ENCODE measurements around the gene CIROP.
A peak's percentile ranks its signal among the peaks of the same experiment; 100 is the strongest.

Gene CIROP

DNA sequence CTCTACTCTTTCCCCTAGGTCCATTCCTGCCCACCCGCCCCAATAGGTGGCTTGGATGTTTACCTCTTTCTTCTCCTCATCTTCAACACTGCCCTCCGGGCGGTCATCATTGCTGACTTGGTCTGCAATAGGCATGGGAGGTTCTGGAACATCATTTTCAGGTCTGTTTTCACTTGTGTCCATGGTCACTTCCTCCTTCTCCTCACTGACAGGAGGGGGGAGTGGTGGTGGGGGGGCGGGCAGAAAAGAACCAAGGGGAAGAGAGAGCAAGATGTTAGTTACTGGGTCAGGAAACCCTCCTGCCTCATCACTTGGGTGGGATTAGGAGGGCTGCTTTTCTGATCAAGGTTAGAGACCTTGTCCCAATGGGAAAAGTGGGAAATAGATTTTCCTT, 35.4 kb downstream of the CIROP start:
- Histone ChIP-seq H3K36me3 (ENCODE audit: control insufficient read depth in 4 of 4, insufficient read depth in 4 of 4, low read length in 3 of 4) (peaks cover 19 to 63% (median 43%) of the 10 kb centered on the region in 4 experiments), H3K4me1 (ENCODE audit: control extremely low read depth in 1 of 4, control insufficient read depth in 4 of 4, insufficient read depth in 4 of 4, low read length in 3 of 4) (peaks cover 0 to 33% (median 28%) of the 10 kb centered on the region in 4 experiments), H3K27ac (ENCODE audit: insufficient read depth in 1 of 2, low read depth in 1 of 2, low read length in 2 of 2, poor library complexity in 1 of 2, severe bottlenecking in 2 of 2) (no peak overlapping the region), H3K4me3 (ENCODE audit: control insufficient read depth in 1 of 7, extremely low read depth in 1 of 7, insufficient read depth in 4 of 7, low read depth in 2 of 7, low read length in 6 of 7) (no peak overlapping the region), H3K27me3 (replicated peaks in 2 of 5; ENCODE audit: control insufficient read depth in 4 of 5, insufficient read depth in 5 of 5, low read length in 4 of 5) (no peaks in the 10 kb centered on the region), H3K9me3 (ENCODE audit: control extremely low read depth in 1 of 5, control insufficient read depth in 4 of 5, insufficient read depth in 2 of 5, low read depth in 1 of 5, low read length in 4 of 5) (no peaks in the 10 kb centered on the region)
- POLR2A ChIA-PET = interaction anchor here (1.0 kb wide), 2 partner anchors 26 to 40 kb away, joined by 3 read pairs; partner anchors contain the start of genes ACIN1 and C14orf119
- no peak for DNase-seq
- no CpG with 5 or more reads among the region's 4 CpGs for WGBS (ENCODE audit: insufficient coverage)
- CTCF ChIA-PET = interaction anchor here (0.8 to 33.6 kb wide), 33 partner anchors 8 to 149 kb away, joined by 3 to 933 read pairs (median 6); partner anchors contain the start of genes ACIN1, AJUBA, C14orf119 and CDH24

DNA sequence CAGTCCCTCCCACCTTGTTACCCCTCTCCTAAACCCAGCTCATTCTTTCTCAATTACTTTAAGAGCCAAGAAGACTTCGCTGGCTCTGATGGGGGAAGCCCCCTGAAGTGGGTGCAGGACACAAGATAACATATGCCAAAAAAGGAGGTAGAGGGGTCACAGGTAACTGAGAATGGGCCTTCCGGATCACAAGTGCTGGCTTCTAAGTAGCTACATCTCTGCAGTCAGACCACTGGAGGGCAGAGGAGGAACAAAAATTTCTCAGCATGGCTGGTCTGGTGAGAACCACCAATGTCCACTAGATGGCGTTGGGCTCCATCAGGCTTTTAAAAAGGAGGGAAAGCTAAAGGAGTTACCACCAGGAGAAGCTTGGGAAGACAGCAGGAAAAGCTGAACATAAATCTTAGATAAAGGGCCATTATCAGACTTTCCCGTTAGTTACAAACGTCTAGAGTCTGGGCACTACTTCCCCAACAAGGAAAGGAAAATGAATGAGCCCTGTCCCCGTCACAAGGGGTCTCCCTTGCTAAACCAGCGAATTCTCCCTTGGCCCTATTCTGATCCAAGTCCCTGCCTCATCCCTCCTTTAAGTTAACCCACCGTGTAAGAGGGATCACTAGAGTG, 35.9 kb downstream of the CIROP start:
- DNase-seq = peak; percentile 84 to 91 (median 89)
- POLR2A ChIA-PET = interaction anchor here (1.0 kb wide), 2 partner anchors 26 to 41 kb away, joined by 3 read pairs; partner anchors contain the start of genes ACIN1 and C14orf119
- peaks cover 0 to 33% (median 28%) of the 10 kb centered on the region in 4 experiments for H3K4me1 ChIP-seq (ENCODE audit: control extremely low read depth in 1 of 4, control insufficient read depth in 4 of 4, insufficient read depth in 4 of 4, low read length in 3 of 4)
- peaks cover 19 to 67% (median 45%) of the 10 kb centered on the region in 4 experiments for H3K36me3 ChIP-seq (ENCODE audit: control insufficient read depth in 4 of 4, insufficient read depth in 4 of 4, low read length in 3 of 4)
- CTCF ChIA-PET = interaction anchor here (0.7 to 33.6 kb wide), 34 partner anchors 9 to 234 kb away, joined by 3 to 933 read pairs (median 5); partner anchors contain the start of genes ACIN1, AJUBA, C14orf119 and CDH24
- H3K4me3 ChIP-seq (ENCODE audit: control insufficient read depth in 1 of 7, extremely low read depth in 1 of 7, insufficient read depth in 4 of 7, low read depth in 2 of 7, low read length in 6 of 7) = no peak overlapping the region
- no peaks in the 10 kb centered on the region for H3K9me3 ChIP-seq (ENCODE audit: control extremely low read depth in 1 of 5, control insufficient read depth in 4 of 5, insufficient read depth in 2 of 5, low read depth in 1 of 5, low read length in 4 of 5)
- no peaks in the 10 kb centered on the region for H3K27me3 ChIP-seq (replicated peaks in 2 of 5; ENCODE audit: control insufficient read depth in 4 of 5, insufficient read depth in 5 of 5, low read length in 4 of 5)
- H3K27ac ChIP-seq (ENCODE audit: insufficient read depth in 1 of 2, low read depth in 1 of 2, low read length in 2 of 2, poor library complexity in 1 of 2, severe bottlenecking in 2 of 2) = no peak overlapping the region
- WGBS (ENCODE audit: insufficient coverage) = 33% methylated on average over 8 of the region's 8 CpGs

DNA sequence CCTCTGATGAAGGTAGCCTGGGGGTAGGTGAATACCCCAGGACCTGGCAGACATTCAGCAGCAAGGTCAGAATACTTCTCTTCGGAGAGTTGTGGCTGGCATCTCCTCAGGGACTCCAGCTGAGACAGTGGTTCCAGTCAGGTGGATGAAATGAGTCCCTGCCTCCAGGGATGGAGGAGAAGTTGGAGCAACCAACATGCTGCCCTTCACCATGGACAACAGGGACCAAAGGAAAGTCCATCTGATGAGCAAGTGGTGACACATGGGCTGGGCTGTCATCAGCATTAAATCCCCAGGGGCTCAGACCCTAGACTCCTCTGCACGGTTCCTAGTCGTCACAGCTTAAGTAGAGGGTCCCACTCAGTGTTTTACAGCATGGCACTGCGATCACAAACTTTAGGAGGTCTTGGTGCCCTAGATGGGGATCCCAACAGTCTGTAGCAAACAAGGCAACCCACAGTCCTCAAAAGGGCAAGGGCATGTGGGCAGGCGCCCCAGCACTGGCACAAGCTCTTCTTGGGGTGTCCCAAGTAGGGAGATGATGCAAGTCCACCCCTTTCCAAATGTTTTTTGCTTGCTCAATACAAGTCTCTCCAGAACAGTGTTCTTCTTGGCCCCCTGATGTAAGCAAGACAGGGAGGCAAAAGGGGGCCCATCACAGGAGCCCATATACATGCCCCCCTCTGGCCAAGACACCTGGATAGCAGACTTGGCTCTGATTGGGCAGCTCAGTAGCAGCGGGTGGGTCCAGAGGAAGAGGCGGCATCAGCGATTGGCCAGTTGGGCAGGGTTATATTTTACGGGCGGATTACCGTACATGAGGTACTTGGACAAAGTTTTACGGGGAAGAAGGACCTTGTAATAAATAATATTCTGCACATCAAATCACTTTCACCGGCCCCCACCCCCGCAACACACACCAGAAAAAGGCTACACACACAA, 36.7 kb downstream of the CIROP start:
- Histone ChIP-seq H3K9me3 (ENCODE audit: control extremely low read depth in 1 of 5, control insufficient read depth in 4 of 5, insufficient read depth in 2 of 5, low read depth in 1 of 5, low read length in 4 of 5) (no peaks in the 10 kb centered on the region), H3K27me3 (replicated peaks in 2 of 5; ENCODE audit: control insufficient read depth in 4 of 5, insufficient read depth in 5 of 5, low read length in 4 of 5) (no peaks in the 10 kb centered on the region), H3K27ac (ENCODE audit: insufficient read depth in 1 of 2, low read depth in 1 of 2, low read length in 2 of 2, poor library complexity in 1 of 2, severe bottlenecking in 2 of 2) (no peak overlapping the region), H3K4me3 (ENCODE audit: control insufficient read depth in 1 of 7, extremely low read depth in 1 of 7, insufficient read depth in 4 of 7, low read depth in 2 of 7, low read length in 6 of 7) (no peak overlapping the region), H3K4me1 (ENCODE audit: control extremely low read depth in 1 of 4, control insufficient read depth in 4 of 4, insufficient read depth in 4 of 4, low read length in 3 of 4) (peaks cover 0 to 33% (median 28%) of the 10 kb centered on the region in 4 experiments), H3K36me3 (ENCODE audit: control insufficient read depth in 4 of 4, insufficient read depth in 4 of 4, low read length in 3 of 4) (peaks cover 23 to 74% (median 52%) of the 10 kb centered on the region in 4 experiments)
- CTCF ChIA-PET = interaction anchor here (0.7 to 33.6 kb wide), 33 partner anchors 9 to 235 kb away, joined by 3 to 933 read pairs (median 5); partner anchors contain the start of genes ACIN1, AJUBA, C14orf119 and CDH24
- no peak for DNase-seq
- POLR2A ChIA-PET = interaction anchor here (1.0 kb wide), 2 partner anchors 27 to 42 kb away, joined by 3 read pairs; partner anchors contain the start of genes ACIN1 and C14orf119
- WGBS (ENCODE audit: insufficient coverage) = 98% methylated on average over 8 of the region's 14 CpGs

DNA sequence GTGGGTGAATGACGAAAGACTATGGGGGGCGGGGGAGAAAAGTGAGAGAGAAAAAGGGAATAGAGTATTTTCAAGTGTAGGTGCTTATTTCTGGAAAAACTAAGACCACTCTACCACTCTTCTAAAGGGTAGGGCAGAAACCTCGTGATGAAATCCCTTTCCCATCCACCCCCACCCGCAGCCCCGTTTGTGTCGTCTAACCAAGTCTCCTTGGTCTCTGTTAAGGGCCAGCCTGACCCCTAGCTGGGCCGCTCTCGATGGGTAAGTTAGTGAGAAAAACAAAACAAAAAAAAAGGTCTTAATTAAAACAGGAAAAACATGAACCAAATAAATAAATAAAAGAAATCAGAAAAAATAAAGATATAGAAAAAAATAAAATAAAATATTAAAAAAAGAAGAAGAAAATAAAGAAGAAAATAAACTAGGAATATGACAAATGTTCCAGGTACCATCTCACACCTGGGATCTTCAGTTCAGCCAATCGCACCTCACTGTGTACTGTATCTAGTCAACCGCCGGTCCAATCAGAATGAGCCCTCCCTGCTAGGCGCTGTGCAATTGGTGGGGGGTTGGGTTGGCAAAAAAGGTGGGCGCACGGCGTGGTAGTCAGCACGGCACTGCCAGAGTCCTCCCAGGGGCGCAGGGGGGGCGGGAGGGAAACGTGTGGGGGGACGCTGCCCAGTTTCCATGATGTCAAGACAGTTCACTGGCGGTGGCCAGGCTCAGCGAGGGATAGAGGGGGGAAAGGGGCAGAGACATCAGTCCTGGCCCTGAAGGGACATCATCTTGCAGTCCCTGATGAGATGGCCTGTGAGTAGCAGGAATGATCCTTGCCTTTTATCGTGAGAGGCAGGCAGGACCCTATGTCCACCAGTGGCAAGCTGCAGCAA, 37.7 kb downstream of the CIROP start:
- WGBS (ENCODE audit: insufficient coverage) = 94% methylated on average over 14 of the region's 23 CpGs
- peaks cover 0 to 29% (median 25%) of the 10 kb centered on the region in 4 experiments for H3K4me1 ChIP-seq (ENCODE audit: control extremely low read depth in 1 of 4, control insufficient read depth in 4 of 4, insufficient read depth in 4 of 4, low read length in 3 of 4)
- H3K27ac ChIP-seq (ENCODE audit: insufficient read depth in 1 of 2, low read depth in 1 of 2, low read length in 2 of 2, poor library complexity in 1 of 2, severe bottlenecking in 2 of 2) = no peak overlapping the region
- ChIA-PET POLR2A (no interaction called here), CTCF (interaction anchor here (1.6 to 33.6 kb wide), 9 partner anchors 8 to 79 kb away, joined by 6 to 933 read pairs (median 19); partner anchors contain the start of genes ACIN1, AJUBA, C14orf119 and CDH24)
- peaks cover 27 to 74% (median 58%) of the 10 kb centered on the region in 4 experiments for H3K36me3 ChIP-seq (ENCODE audit: control insufficient read depth in 4 of 4, insufficient read depth in 4 of 4, low read length in 3 of 4)
- no peaks in the 10 kb centered on the region for H3K27me3 ChIP-seq (replicated peaks in 2 of 5; ENCODE audit: control insufficient read depth in 4 of 5, insufficient read depth in 5 of 5, low read length in 4 of 5)
- no peak for DNase-seq
- no peaks in the 10 kb centered on the region for H3K9me3 ChIP-seq (ENCODE audit: control extremely low read depth in 1 of 5, control insufficient read depth in 4 of 5, insufficient read depth in 2 of 5, low read depth in 1 of 5, low read length in 4 of 5)
- H3K4me3 ChIP-seq (ENCODE audit: control insufficient read depth in 1 of 7, extremely low read depth in 1 of 7, insufficient read depth in 4 of 7, low read depth in 2 of 7, low read length in 6 of 7) = no peak overlapping the region

DNA sequence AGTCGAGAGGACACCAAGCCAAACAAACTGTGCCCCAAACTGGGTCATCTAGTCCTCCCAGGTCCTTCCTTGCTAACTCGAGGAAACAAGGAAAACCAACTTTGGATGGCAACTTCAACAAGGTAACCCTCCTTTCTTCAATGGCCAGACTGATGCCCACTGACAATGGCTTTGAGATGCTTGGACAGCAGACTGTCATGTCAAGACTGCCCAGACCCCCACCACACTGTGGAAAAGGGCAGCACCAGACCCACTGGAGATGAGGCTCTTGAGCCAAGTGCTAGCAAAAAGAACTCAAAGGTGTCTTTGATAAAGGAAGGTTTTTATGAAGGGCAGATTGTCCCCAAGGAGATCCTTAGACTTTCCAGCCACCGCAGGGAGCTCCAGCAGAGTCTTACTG, 38.4 kb downstream of the CIROP start:
- POLR2A ChIA-PET = no interaction called here
- Histone ChIP-seq H3K27ac (ENCODE audit: insufficient read depth in 1 of 2, low read depth in 1 of 2, low read length in 2 of 2, poor library complexity in 1 of 2, severe bottlenecking in 2 of 2) (no peak overlapping the region), H3K4me3 (ENCODE audit: control insufficient read depth in 1 of 7, extremely low read depth in 1 of 7, insufficient read depth in 4 of 7, low read depth in 2 of 7, low read length in 6 of 7) (no peak overlapping the region), H3K36me3 (ENCODE audit: control insufficient read depth in 4 of 4, insufficient read depth in 4 of 4, low read length in 3 of 4) (peaks cover 27 to 74% (median 62%) of the 10 kb centered on the region in 4 experiments), H3K4me1 (ENCODE audit: control extremely low read depth in 1 of 4, control insufficient read depth in 4 of 4, insufficient read depth in 4 of 4, low read length in 3 of 4) (peaks cover 0 to 22% (median 17%) of the 10 kb centered on the region in 4 experiments), H3K9me3 (ENCODE audit: control extremely low read depth in 1 of 5, control insufficient read depth in 4 of 5, insufficient read depth in 2 of 5, low read depth in 1 of 5, low read length in 4 of 5) (no peaks in the 10 kb centered on the region), H3K27me3 (replicated peaks in 2 of 5; ENCODE audit: control insufficient read depth in 4 of 5, insufficient read depth in 5 of 5, low read length in 4 of 5) (no peaks in the 10 kb centered on the region)
- CTCF ChIA-PET = interaction anchor here (1.2 to 33.6 kb wide), 7 partner anchors 10 to 121 kb away, joined by 3 to 933 read pairs (median 6); partner anchors contain the start of gene AJUBA
- DNase-seq = no peak
- 88% methylated on average over 2 of the region's 3 CpGs for WGBS (ENCODE audit: insufficient coverage)

DNA sequence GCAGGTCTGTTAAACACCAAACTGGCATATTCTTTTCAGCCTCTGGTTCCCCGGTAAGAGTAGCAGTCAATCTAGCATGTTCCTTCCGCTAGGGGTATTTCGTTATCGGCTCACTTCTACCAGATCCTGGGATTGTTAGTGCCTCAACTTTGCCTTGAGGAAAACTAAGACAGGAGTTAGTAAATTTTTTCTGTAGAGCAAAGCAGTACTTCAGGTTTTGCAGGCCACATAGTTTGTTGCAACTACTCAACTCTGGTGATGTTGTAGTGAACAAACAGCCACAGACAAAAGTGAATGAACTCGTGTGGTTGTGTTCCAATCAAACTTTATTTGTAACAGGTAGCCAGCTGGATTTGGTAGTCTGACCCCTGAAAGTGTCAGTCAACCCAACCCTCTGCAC, 41.2 kb downstream of the CIROP start:
- H3K4me1 ChIP-seq (ENCODE audit: control extremely low read depth in 1 of 4, control insufficient read depth in 4 of 4, insufficient read depth in 4 of 4, low read length in 3 of 4) = peaks cover 0 to 4% (median under 1%) of the 10 kb centered on the region in 4 experiments
- no peaks in the 10 kb centered on the region for H3K9me3 ChIP-seq (ENCODE audit: control extremely low read depth in 1 of 5, control insufficient read depth in 4 of 5, insufficient read depth in 2 of 5, low read depth in 1 of 5, low read length in 4 of 5)
- POLR2A ChIA-PET = no interaction called here
- CTCF ChIA-PET = interaction anchor here (0.9 to 33.6 kb wide), 5 partner anchors 13 to 134 kb away, joined by 3 to 933 read pairs (median 5); partner anchors contain the start of genes AJUBA and PRMT5
- H3K4me3 ChIP-seq (ENCODE audit: control insufficient read depth in 1 of 7, extremely low read depth in 1 of 7, insufficient read depth in 4 of 7, low read depth in 2 of 7, low read length in 6 of 7) = no peak overlapping the region
- no peaks in the 10 kb centered on the region for H3K27me3 ChIP-seq (replicated peaks in 2 of 5; ENCODE audit: control insufficient read depth in 4 of 5, insufficient read depth in 5 of 5, low read length in 4 of 5)
- DNase-seq = no peak
- H3K27ac ChIP-seq (ENCODE audit: insufficient read depth in 1 of 2, low read depth in 1 of 2, low read length in 2 of 2, poor library complexity in 1 of 2, severe bottlenecking in 2 of 2) = no peak overlapping the region
- WGBS (ENCODE audit: insufficient coverage) = 96% methylated on average over 5 of the region's 5 CpGs
- peaks cover 40 to 92% (median 78%) of the 10 kb centered on the region in 4 experiments for H3K36me3 ChIP-seq (ENCODE audit: control insufficient read depth in 4 of 4, insufficient read depth in 4 of 4, low read length in 3 of 4)
